ENCODE results near the gene SNX9.

Gene SNX9

DNA sequence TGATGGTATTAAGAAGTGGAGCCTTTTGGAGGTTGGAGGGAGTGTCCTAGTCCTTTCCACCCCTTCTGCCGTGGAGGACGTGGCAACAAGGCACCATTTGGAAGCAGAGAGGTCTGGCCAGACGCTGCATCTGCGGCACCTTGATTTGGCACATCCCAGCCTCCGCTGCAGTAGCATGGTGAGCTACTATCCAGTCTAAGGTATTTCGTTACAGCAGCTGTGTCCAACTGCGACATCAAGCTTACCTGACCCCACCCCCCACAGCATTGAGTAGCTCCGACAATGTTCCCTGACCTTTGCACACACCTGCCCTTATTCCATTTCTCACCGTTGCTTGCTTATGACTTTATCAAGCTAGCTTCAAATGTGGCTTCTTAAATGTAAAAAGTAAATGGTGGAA, 128.8 kb downstream of the SNX9 start:
- H3K4me3 ChIP-seq (replicated peaks in 1 of 2; ENCODE audit: low read depth in 2 of 2, low read length in 2 of 2) = no peak overlapping the region
- DNase-seq (ENCODE audit: low read depth in 2 of 2) = no peak
- TF ChIP-seq CTCF (IDR thresholded peaks at IDR 0.05; ENCODE audit: low read depth, low read length) = no peak

DNA sequence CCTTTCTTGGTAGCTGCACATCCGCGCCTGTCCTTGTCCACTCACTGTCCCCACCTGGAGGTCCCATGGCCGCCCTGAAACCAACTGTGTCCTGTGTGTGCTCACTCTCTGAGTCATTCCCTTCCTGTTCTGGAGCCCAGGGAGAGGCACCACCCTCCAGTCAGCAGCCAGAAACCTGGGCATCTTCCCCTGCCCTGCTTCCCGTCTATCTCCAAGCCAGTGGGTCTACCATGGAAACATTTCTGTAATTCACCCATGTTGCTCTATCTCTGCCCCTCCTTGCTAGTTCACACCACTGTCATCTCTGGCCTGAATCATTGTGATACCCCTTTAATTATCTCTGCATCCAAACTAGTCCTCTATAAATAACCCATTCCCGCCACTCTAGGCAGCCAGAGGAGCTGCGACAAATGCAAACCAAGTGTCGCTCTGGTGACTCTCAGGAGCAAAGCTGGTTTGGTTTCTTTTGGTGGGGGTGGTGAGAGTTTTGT, 129.9 kb downstream of the SNX9 start:
- no peak for TF ChIP-seq CTCF (IDR thresholded peaks at IDR 0.05; ENCODE audit: low read depth, low read length)
- no peak overlapping the region for H3K4me3 ChIP-seq (replicated peaks in 1 of 2; ENCODE audit: low read depth in 2 of 2, low read length in 2 of 2)
- DNase-seq (ENCODE audit: low read depth in 2 of 2) = peak; percentile 10 to 34

DNA sequence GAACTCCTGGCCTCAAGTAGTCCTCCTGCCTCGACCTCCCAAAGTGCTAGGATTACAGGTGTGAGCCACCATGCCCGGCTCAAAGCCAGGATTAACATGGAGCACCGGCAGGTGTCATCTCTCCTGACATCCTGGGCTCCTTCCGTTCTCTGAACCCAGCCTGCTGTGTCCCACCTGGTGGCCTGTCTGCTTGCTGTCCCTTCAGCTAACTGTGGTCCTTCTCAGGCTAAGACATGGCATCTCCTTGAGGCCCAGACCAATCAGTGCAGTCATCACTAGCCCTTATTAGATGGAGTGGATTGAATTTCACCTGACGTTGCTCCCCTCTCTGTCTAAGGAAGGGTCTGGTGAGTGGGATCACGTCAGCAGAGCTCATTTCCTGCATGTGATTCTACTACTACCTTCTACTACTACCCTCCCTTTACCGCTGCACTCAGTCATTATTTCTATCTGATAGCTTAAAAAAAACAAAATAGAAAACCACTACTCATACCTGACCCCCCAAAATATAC, 130.6 kb downstream of the SNX9 start:
- TF ChIP-seq CTCF (IDR thresholded peaks at IDR 0.05; ENCODE audit: low read depth, low read length) = no peak
- peak; percentile 14 to 18 for DNase-seq (ENCODE audit: low read depth in 2 of 2)
- no peak overlapping the region for H3K4me3 ChIP-seq (replicated peaks in 1 of 2; ENCODE audit: low read depth in 2 of 2, low read length in 2 of 2)

GRCh38 chr6:157954150-157955117, 131.4 kb downstream of the SNX9 start:
- peak; percentile 54 to 69 for DNase-seq (ENCODE audit: low read depth in 2 of 2)

DNA sequence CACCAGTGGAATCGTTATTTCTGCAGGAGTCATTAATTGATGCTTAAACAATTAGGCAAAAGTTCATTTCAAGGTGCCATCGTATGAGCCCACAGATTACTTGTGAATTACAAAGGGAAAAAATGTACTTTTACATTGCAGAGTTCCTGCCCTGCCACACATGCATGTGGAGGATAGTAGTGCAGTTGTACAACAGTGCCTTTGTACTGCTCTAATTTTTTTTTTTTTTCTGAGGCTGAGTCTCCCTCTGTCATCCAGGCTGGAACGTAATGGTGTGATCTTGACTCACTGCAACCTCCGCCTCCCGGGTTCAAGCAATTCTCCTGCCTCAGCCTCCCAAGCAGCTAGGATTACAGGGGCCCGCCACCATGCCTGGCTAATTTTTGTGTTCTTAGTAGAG, 132.6 kb downstream of the SNX9 start:
- TF ChIP-seq CTCF (IDR thresholded peaks at IDR 0.05; ENCODE audit: low read depth, low read length) = no peak
- no peak for DNase-seq (ENCODE audit: low read depth in 2 of 2)
- no peak overlapping the region for H3K4me3 ChIP-seq (replicated peaks in 1 of 2; ENCODE audit: low read depth in 2 of 2, low read length in 2 of 2)

More at GRCh38 chr6:157954150-157955117, 131.4 kb downstream of the SNX9 start:
- peak overlapping the region; percentile 3 to 27 for H3K4me3 ChIP-seq (replicated peaks in 1 of 2; ENCODE audit: low read depth in 2 of 2, low read length in 2 of 2)
- no peak for TF ChIP-seq CTCF (IDR thresholded peaks at IDR 0.05; ENCODE audit: low read depth, low read length)

DNA sequence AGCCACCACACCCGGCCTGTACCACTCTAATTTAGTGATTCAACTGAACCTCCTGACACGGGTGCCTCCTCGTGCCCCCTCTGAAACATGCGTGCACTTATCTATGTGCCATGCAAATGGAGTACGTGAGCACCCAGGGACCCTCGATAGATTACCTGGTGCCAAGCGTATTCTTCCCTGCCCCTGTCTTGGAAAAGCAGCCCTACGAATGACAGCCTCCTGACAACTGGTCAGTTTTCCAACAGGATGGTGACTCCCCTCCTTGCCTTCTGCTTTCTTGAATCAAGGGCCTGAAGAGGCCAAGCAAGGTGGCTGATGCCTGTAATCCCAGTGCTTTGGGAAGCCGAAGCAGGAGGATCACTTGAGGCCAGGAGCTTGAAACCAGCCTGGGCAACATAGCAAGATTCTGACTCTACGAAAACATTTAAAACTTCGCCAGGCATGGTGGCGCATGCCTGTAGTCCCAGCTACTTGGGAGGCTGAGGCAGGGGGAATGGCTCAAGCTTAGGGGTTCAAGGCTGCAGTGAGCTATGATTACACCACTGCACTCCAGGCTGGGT, 133.2 kb downstream of the SNX9 start:
- TF ChIP-seq CTCF (IDR thresholded peaks at IDR 0.05; ENCODE audit: low read depth, low read length) = no peak
- no peak overlapping the region for H3K4me3 ChIP-seq (replicated peaks in 1 of 2; ENCODE audit: low read depth in 2 of 2, low read length in 2 of 2)
- DNase-seq (ENCODE audit: low read depth in 2 of 2) = no peak

All from cardiac fibroblast (primary cell).